ENCODE data around the gene GP1BA. TPM values are rescaled to one million over a fixed set of nuclear protein-coding genes. Genes with fewer than 3 reads are reported as not detected.

The GP1BA gene
- total and polyA plus RNA-seq, 4 donors = 0.03 to 2.3 (median 0.18) TPM; not detected in 1

Small RNA genes within 50 kb of the gene (small RNA-seq; reads per million reads assigned to genes)
- gene MIR6864 = not detected
- gene MIR6865 = not detected

Other genes with a start within 250 kb of the GP1BA start
- gene PELP1, start 228.1 kb upstream of the GP1BA start, total RNA-seq = 10 to 100 TPM; 14.2 to 14.8 TPM
- 10 to 100 TPM in 1 of 2 donors, 1 to 10 TPM in 1; 5.1 to 12.8 TPM for gene PELP1, start 228.1 kb upstream of the GP1BA start, polyA plus RNA-seq
- gene ARRB2, start 221.6 kb upstream of the GP1BA start, total RNA-seq = 10 to 100 TPM; 11.8 to 14.1 TPM
- gene ARRB2, start 221.6 kb upstream of the GP1BA start, polyA plus RNA-seq = 10 to 100 TPM; 13.7 to 16.5 TPM
- gene MED11, start 200.8 kb upstream of the GP1BA start, total RNA-seq = 10 to 100 TPM; 11.2 to 11.5 TPM
- 10 to 100 TPM; 15.9 to 35.6 TPM for gene MED11, start 200.8 kb upstream of the GP1BA start, polyA plus RNA-seq
- gene ZMYND15, start 192.4 kb upstream of the GP1BA start, total RNA-seq = under 1 TPM; 0.47 to 0.67 TPM
- 1 to 10 TPM in 1 of 2 donors, under 1 TPM in 1; 0.75 to 2.4 TPM for gene ZMYND15, start 192.4 kb upstream of the GP1BA start, polyA plus RNA-seq
- gene CXCL16, start 192.3 kb upstream of the GP1BA start, total RNA-seq = 10 to 100 TPM; 10.7 to 15.3 TPM
- 10 to 100 TPM; 16.9 to 41.1 TPM for gene CXCL16, start 192.3 kb upstream of the GP1BA start, polyA plus RNA-seq
- gene TM4SF5, start 160.4 kb upstream of the GP1BA start, total RNA-seq = 10 to 100 TPM; 20.1 to 32.5 TPM
- 100 to 1,000 TPM; 198 to 309 TPM for gene TM4SF5, start 160.4 kb upstream of the GP1BA start, polyA plus RNA-seq
- gene VMO1, start 145.9 kb upstream of the GP1BA start, total RNA-seq = 1 to 10 TPM; 1.7 to 1.8 TPM
- gene VMO1, start 145.9 kb upstream of the GP1BA start, polyA plus RNA-seq = 1 to 10 TPM; 5.9 to 9.1 TPM
- 10 to 100 TPM; 15.1 to 34.5 TPM for gene GLTPD2, start 143.3 kb upstream of the GP1BA start, total RNA-seq
- gene GLTPD2, start 143.3 kb upstream of the GP1BA start, polyA plus RNA-seq = 10 to 100 TPM; 16.9 to 63.2 TPM
- gene PSMB6, start 136.1 kb upstream of the GP1BA start, total RNA-seq = 10 to 100 TPM; 64.7 to 95.5 TPM
- gene PSMB6, start 136.1 kb upstream of the GP1BA start, polyA plus RNA-seq = 100 to 1,000 TPM; 155 to 219 TPM
- 10 to 100 TPM in 1 of 2 donors, 1 to 10 TPM in 1; 3.5 to 15.8 TPM for gene PLD2, start 125.1 kb upstream of the GP1BA start, total RNA-seq
- 1 to 10 TPM; 5.6 to 6.0 TPM for gene PLD2, start 125.1 kb upstream of the GP1BA start, polyA plus RNA-seq
- gene MINK1, start 98.9 kb upstream of the GP1BA start, total RNA-seq = 10 to 100 TPM; 25.6 to 30.6 TPM
- gene MINK1, start 98.9 kb upstream of the GP1BA start, polyA plus RNA-seq = 10 to 100 TPM in 1 of 2 donors, 1 to 10 TPM in 1; 6.9 to 16.6 TPM
- 1 to 10 TPM; 1.1 to 2.3 TPM for gene C17orf107, start 32.7 kb upstream of the GP1BA start, total RNA-seq
- gene C17orf107, start 32.7 kb upstream of the GP1BA start, polyA plus RNA-seq = 1 to 10 TPM in 1 of 2 donors, under 1 TPM in 1; 0.19 to 5.9 TPM
- gene CHRNE, start 29.2 kb upstream of the GP1BA start, total RNA-seq = under 1 TPM; 0.19 to 0.84 TPM
- gene CHRNE, start 29.2 kb upstream of the GP1BA start, polyA plus RNA-seq = 1 to 10 TPM in 1 of 2 donors, under 1 TPM in 1; 0.47 to 3.1 TPM
- gene SLC25A11, start 7.8 kb downstream of the GP1BA start, total RNA-seq = 10 to 100 TPM; 28.5 to 40.7 TPM
- 10 to 100 TPM; 51.3 to 54.1 TPM for gene SLC25A11, start 7.8 kb downstream of the GP1BA start, polyA plus RNA-seq
- gene RNF167, start 8.0 kb downstream of the GP1BA start, total RNA-seq = 10 to 100 TPM; 15.9 to 23.4 TPM
- 10 to 100 TPM; 25.4 to 72.6 TPM for gene RNF167, start 8.0 kb downstream of the GP1BA start, polyA plus RNA-seq
- gene PFN1, start 16.3 kb downstream of the GP1BA start, total RNA-seq = 100 to 1,000 TPM; 150 to 672 TPM
- 100 to 1,000 TPM; 568 to 592 TPM for gene PFN1, start 16.3 kb downstream of the GP1BA start, polyA plus RNA-seq
- 10 to 100 TPM; 26.3 to 27.5 TPM for gene ENO3, start 18.8 kb downstream of the GP1BA start, total RNA-seq
- gene ENO3, start 18.8 kb downstream of the GP1BA start, polyA plus RNA-seq = 100 to 1,000 TPM in 1 of 2 donors, 10 to 100 TPM in 1; 34.1 to 117 TPM
- 10 to 100 TPM; 18.6 to 19.8 TPM for gene SPAG7, start 35.5 kb downstream of the GP1BA start, total RNA-seq
- gene SPAG7, start 35.5 kb downstream of the GP1BA start, polyA plus RNA-seq = 10 to 100 TPM; 32.1 to 66.3 TPM
- 1 to 10 TPM; 7.8 to 9.6 TPM for gene CAMTA2, start 55.4 kb downstream of the GP1BA start, total RNA-seq
- 10 to 100 TPM; 14.3 to 17.6 TPM for gene CAMTA2, start 55.4 kb downstream of the GP1BA start, polyA plus RNA-seq
- under 1 TPM; 0.28 to 0.42 TPM for gene INCA1, start 65.2 kb downstream of the GP1BA start, total RNA-seq
- under 1 TPM; 0.68 to 0.75 TPM for gene INCA1, start 65.2 kb downstream of the GP1BA start, polyA plus RNA-seq
- 10 to 100 TPM; 19.7 to 62.2 TPM for gene KIF1C, start 65.7 kb downstream of the GP1BA start, total RNA-seq
- gene KIF1C, start 65.7 kb downstream of the GP1BA start, polyA plus RNA-seq = 10 to 100 TPM; 10.4 to 53.8 TPM
- under 1 TPM in 1 of 2 donors, not detected in 1; 0.28 TPM for gene SLC52A1, start 103.1 kb downstream of the GP1BA start, total RNA-seq
- gene SLC52A1, start 103.1 kb downstream of the GP1BA start, polyA plus RNA-seq = under 1 TPM; 0.08 to 0.11 TPM
- 1 to 10 TPM; 1.6 TPM for gene ZFP3, start 146.2 kb downstream of the GP1BA start, total RNA-seq
- gene ZFP3, start 146.2 kb downstream of the GP1BA start, polyA plus RNA-seq = under 1 TPM; 0.46 to 0.56 TPM
- gene ZNF232, start 179.6 kb downstream of the GP1BA start, total RNA-seq = 1 to 10 TPM; 2.5 to 4.0 TPM
- gene ZNF232, start 179.6 kb downstream of the GP1BA start, polyA plus RNA-seq = 1 to 10 TPM; 2.9 to 3.0 TPM
- under 1 TPM; under 0.01 to 0.05 TPM for gene USP6, start 183.8 kb downstream of the GP1BA start, total RNA-seq
- gene USP6, start 183.8 kb downstream of the GP1BA start, polyA plus RNA-seq = under 1 TPM in 1 of 2 donors, not detected in 1; 0.18 TPM